ENCODE measurements around the gene LYRM2. TPM values are rescaled to one million over a fixed set of nuclear protein-coding genes. Genes with fewer than 3 reads are reported as not detected.

LYRM2 gene
- total RNA-seq, 2 donors from 2014 or later: 8.0 to 13.8 TPM

DNA sequence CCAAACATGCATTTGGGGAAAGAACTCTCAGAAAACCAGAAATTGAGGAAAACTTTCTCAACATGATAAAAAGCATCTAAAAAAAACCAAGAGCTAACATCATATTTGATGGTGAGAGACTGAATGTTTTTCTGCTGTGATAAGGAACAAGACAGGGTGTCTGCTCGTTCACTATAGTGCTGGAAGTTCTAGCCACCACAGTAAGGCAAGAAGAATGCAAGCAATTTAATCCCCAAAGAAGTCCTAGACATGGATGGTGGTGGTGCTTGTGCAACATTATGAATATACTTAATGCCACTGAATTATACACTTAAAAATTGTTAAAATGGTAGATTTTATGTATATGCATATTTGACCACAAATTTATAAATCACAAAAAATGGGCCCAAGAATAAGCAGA is 53.4 kb downstream of the LYRM2 start:
- 63 to 65% methylated on average over 1 of the region's 1 CpG for WGBS, 2 donors
- DNase-seq: no peak
- Histone ChIP-seq H3K4me1 (no peaks in the 10 kb centered on the region), H3K36me3 (replicated peaks in 1 of 2; ENCODE audit: insufficient read depth in 1 of 2, low read depth in 2 of 2) (no peaks in the 10 kb centered on the region), H3K9me3 (no peaks in the 10 kb centered on the region), H3K27me3 (no peaks in the 10 kb centered on the region), H3K27ac (no peak overlapping the region), H3K4me3 (no peak overlapping the region)
- no peak for ATAC-seq
- TF ChIP-seq POLR2A (IDR thresholded peaks at IDR 0.05) (no peak), CTCF (IDR thresholded peaks at IDR 0.05) (no peak)
- intact Hi-C loops (cut with DNase I): no loop called here

DNA sequence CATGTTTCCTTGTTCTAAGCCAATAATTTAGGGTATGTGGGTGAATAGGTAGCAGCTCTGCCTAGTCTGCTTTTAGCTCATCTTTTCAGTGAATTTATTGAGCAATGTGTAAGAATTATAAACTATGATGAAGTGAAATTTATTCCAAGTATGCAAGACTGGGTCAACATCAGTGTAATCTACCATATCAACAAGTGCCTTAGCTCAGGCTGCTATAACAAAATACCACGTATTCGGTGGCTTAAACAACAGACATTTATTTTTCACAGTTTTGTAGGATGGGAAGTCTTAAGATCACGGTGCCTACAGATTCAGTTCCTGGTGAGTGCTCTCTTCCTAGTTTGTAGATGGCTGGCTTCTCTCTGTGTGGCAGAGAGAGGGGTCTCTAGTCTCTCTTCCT is 54.0 kb downstream of the LYRM2 start:
- intact Hi-C loops (cut with DNase I): no loop called here
- H3K9me3 ChIP-seq: no peaks in the 10 kb centered on the region
- no peak overlapping the region for H3K4me3 ChIP-seq
- no peaks in the 10 kb centered on the region for H3K27me3 ChIP-seq
- no peaks in the 10 kb centered on the region for H3K4me1 ChIP-seq
- TF ChIP-seq POLR2A (IDR thresholded peaks at IDR 0.05) (no peak), CTCF (IDR thresholded peaks at IDR 0.05) (no peak)
- DNase-seq (no peak), ATAC-seq (no peak)
- WGBS, 2 donors: 87 to 93% methylated on average over 3 of the region's 3 CpGs
- no peak overlapping the region for H3K27ac ChIP-seq
- H3K36me3 ChIP-seq (replicated peaks in 1 of 2; ENCODE audit: insufficient read depth in 1 of 2, low read depth in 2 of 2): no peaks in the 10 kb centered on the region

- no peaks in the 10 kb centered on the region for H3K27me3 ChIP-seq
- no peak for ATAC-seq
- intact Hi-C loops (cut with DNase I): no loop called here
- no peak overlapping the region for H3K4me3 ChIP-seq
- WGBS, 2 donors: 95 to 96% methylated on average over 2 of the region's 2 CpGs
- no peak for TF ChIP-seq POLR2A (IDR thresholded peaks at IDR 0.05)
- no peak for TF ChIP-seq CTCF (IDR thresholded peaks at IDR 0.05)
- H3K36me3 ChIP-seq (replicated peaks in 1 of 2; ENCODE audit: insufficient read depth in 1 of 2, low read depth in 2 of 2): no peaks in the 10 kb centered on the region
- H3K9me3 ChIP-seq: no peaks in the 10 kb centered on the region
- no peak overlapping the region for H3K27ac ChIP-seq
- H3K4me1 ChIP-seq: no peaks in the 10 kb centered on the region
- no peak for DNase-seq
These were observed 55.0 kb downstream of the LYRM2 start for GRCh38 chr6:89583559-89583958.

- DNase-seq: no peak
- no peak overlapping the region for H3K27ac ChIP-seq
- TF ChIP-seq POLR2A (IDR thresholded peaks at IDR 0.05): no peak
- no peak for TF ChIP-seq CTCF (IDR thresholded peaks at IDR 0.05)
- ATAC-seq: no peak
- no peak overlapping the region for H3K4me3 ChIP-seq
- no peaks in the 10 kb centered on the region for H3K36me3 ChIP-seq (replicated peaks in 1 of 2; ENCODE audit: insufficient read depth in 1 of 2, low read depth in 2 of 2)
- intact Hi-C loops (cut with DNase I): no loop called here
- 74 to 76% methylated on average over 4 of the region's 4 CpGs for WGBS, 2 donors
- no peaks in the 10 kb centered on the region for H3K9me3 ChIP-seq
- no peaks in the 10 kb centered on the region for H3K4me1 ChIP-seq
- no peaks in the 10 kb centered on the region for H3K27me3 ChIP-seq
These were observed 55.8 kb downstream of the LYRM2 start for GRCh38 chr6:89582669-89583325.

DNA sequence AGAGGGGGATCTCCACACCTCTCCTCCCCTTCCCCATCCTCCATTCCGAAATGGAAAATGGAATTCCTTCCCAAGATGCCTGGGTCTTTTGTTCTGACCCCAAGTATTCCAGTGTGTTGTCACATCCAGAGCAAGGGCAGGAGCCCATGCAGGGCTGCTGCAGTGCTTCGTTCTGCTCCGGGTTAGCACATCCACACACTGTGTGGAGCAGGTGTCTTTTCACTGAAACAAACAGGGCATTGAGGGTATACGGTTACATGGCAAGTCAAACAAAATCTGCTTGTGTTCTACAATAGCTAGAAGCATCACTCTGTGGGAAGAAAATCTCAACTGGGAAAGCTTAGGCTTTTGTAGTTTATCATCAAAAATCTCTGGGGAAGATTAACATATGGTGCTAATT is 56.9 kb downstream of the LYRM2 start:
- no peak overlapping the region for H3K27ac ChIP-seq
- H3K36me3 ChIP-seq (replicated peaks in 1 of 2; ENCODE audit: insufficient read depth in 1 of 2, low read depth in 2 of 2): no peaks in the 10 kb centered on the region
- H3K4me3 ChIP-seq: no peak overlapping the region
- WGBS, 2 donors: 89 to 92% methylated on average over 4 of the region's 4 CpGs
- H3K27me3 ChIP-seq: no peaks in the 10 kb centered on the region
- H3K4me1 ChIP-seq: no peaks in the 10 kb centered on the region
- TF ChIP-seq CTCF (IDR thresholded peaks at IDR 0.05) (no peak), POLR2A (IDR thresholded peaks at IDR 0.05) (no peak)
- DNase-seq (no peak), ATAC-seq (no peak)
- no peaks in the 10 kb centered on the region for H3K9me3 ChIP-seq
- intact Hi-C loops (cut with DNase I): no loop called here

Measured in body of pancreas (tissue), 4 donors.